Measurements from ENCODE around the gene NUB1.

DNA sequence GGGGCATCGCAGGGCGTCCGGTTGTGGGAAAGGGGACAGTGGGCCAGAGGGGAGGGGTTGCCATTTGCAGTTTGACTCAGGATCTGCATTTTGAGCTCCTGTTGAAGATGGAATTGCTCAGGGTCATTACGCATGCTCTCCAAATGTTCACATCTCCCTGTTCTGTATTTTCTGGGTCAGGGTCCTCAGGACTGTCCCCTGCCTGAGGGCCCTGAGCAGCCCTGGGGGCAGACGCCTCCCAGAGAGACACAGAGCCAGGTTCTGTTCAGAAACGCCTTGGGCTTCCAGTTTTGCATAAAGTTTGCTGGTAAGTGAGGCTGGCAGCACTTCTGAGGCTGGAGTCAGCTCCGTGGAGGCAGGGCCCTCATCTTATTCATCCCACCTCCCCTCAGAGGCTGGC lies 34.1 kb upstream of the NUB1 start:
- TF ChIP-seq ZNF274 (IDR thresholded peaks at IDR 0.05; ENCODE audit: low read depth, low read length), result no peak
- no peak for TF ChIP-seq SUZ12 (IDR thresholded peaks at IDR 0.05; ENCODE audit: extremely low read depth, insufficient read depth, insufficient read length)

Measured in NT2/D1 (cell line).